ENCODE measurements around the gene DENND4B. TPM values are rescaled to one million over a fixed set of nuclear protein-coding genes. Genes with fewer than 3 reads are reported as not detected.

The DENND4B gene
- total and polyA plus RNA-seq, 2 experiments from 2014 or later: 15.4 to 22.3 TPM

DNA sequence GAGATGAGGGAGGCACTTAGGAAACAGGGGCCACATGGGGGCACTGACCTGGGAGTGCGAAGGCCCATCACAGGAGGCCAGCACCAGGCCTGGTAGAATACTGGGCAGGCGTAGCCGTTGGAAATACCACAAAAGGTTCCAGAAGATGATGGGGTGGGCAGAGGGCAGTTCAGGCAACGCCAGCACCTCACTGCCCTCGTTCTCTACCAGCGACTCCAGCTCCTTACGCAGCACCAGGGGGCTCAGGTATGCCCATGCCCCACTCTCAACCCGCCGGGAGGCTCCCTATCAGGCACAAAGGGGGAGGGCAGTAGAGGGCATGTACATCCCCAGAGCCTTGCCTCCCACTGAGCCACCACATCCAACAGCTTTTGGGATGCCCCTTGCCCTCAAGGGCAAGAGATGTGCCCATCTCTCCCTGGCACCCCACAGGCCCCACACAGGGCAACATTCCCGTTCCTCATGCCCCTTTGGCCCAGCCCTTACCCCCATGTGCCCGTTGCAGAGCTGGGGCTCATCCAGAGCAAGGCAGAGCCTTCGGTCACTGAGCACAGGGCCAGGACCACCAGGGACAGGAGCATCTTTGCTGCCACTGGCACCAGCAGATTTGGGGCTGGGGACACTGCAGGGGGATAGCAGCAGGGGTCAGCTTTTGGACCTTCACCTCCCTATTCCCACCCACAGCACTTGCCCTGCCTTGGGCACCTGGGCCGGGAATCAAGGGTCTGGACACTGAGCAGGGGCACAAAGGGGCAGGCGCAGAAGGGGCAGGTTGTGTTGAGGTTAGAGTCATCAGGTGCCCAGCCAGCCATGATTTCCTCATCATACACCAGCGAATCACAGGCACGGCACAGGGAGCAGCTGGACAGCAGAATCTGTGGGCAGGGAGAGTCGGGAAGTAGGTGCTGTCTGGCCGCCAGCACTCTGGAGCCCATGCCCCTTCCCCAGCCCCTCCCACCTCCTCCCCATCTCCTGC lies 14.1 kb downstream of the DENND4B start:
- no peaks in the 10 kb centered on the region for H4K20me1 ChIP-seq (ENCODE audit: insufficient read depth, poor library complexity, severe bottlenecking)
- DNase-seq (ENCODE audit: low spot score): no peak
- no peak overlapping the region for H3K4me2 ChIP-seq
- H3K27ac ChIP-seq: no peak overlapping the region
- H3K9me3 ChIP-seq (ENCODE audit: low read depth): no peaks in the 10 kb centered on the region
- TF ChIP-seq, protein P1, sequence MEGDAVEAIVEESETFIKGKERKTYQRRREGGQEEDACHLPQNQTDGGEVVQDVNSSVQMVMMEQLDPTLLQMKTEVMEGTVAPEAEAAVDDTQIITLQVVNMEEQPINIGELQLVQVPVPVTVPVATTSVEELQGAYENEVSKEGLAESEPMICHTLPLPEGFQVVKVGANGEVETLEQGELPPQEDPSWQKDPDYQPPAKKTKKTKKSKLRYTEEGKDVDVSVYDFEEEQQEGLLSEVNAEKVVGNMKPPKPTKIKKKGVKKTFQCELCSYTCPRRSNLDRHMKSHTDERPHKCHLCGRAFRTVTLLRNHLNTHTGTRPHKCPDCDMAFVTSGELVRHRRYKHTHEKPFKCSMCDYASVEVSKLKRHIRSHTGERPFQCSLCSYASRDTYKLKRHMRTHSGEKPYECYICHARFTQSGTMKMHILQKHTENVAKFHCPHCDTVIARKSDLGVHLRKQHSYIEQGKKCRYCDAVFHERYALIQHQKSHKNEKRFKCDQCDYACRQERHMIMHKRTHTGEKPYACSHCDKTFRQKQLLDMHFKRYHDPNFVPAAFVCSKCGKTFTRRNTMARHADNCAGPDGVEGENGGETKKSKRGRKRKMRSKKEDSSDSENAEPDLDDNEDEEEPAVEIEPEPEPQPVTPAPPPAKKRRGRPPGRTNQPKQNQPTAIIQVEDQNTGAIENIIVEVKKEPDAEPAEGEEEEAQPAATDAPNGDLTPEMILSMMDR (IDR thresholded peaks at IDR 0.05; ENCODE audit: poor library complexity): no peak
- no peak for TF ChIP-seq EZH2 (IDR thresholded peaks at IDR 0.05; ENCODE audit: borderline replicate concordance)
- TF ChIP-seq EZH2phosphoT487 (IDR thresholded peaks at IDR 0.05; ENCODE audit: low read depth, severe bottlenecking, unreplicated experiment): no peak
- H3K79me2 ChIP-seq: no peaks in the 10 kb centered on the region
- H3K4me3 ChIP-seq: no peak overlapping the region
- no peaks in the 10 kb centered on the region for H3K36me3 ChIP-seq (replicated peaks; ENCODE audit: insufficient read depth, low read depth)
- no peaks in the 10 kb centered on the region for H3K4me1 ChIP-seq (ENCODE audit: insufficient read depth)
- H3K9me2 ChIP-seq (replicated peaks; ENCODE audit: insufficient read depth): no peaks in the 10 kb centered on the region
- H2AFZ ChIP-seq: no peak overlapping the region
- WGBS (ENCODE audit: low lambda C conversion rate, missing lambda C conversion rate): 95% methylated on average over 16 of the region's 18 CpGs
- H3K27me3 ChIP-seq: no peaks in the 10 kb centered on the region

DNA sequence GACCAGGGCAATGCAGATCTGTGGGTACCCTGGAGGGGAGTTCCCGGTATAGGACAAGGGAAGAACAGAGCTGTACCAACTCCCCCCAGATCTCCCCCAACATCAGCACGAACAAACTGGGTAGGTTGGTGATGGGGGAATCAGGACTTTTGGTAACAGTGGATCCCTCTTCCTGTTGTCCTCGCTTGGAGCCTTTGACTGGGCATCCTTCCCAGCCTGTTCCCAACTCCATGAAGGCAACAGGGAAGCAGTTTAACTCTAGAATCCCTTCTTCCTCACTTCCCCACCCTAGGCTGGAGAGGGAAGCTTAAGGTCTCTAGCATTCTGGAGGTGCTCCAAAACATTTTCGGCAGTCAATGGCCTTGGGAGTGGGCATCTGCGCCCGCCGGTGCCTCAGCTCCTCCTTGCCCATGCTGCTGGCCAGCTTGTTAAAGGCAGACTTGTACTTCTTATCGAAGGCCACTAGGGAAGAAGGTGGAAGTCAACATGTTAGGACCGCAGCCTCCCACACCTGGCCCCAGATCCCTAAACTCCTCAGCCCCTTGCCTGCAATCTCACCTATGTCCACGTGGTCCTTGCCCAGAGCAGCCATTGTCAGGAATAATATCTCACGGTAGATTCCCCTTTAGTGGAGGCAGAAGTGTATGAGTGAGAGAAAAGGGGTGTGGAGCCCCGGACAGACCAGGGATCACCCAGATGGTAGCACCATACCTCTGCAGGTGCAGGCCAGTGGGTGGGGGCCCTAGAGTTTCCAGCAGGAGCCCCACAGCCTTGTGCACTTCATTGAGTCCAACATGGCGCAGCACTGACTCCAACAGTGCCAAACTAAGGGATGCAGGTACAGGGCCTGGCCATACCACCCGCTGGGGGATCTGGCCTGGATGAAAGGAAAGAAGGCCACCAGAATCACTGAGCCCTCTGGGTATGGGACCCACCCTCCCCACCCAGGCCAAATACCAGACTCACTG lies 16.3 kb downstream of the DENND4B start:
- H3K27ac ChIP-seq: no peak overlapping the region
- H3K79me2 ChIP-seq: no peaks in the 10 kb centered on the region
- no peaks in the 10 kb centered on the region for H3K9me2 ChIP-seq (replicated peaks; ENCODE audit: insufficient read depth)
- no peaks in the 10 kb centered on the region for H3K4me1 ChIP-seq (ENCODE audit: insufficient read depth)
- no peaks in the 10 kb centered on the region for H3K9me3 ChIP-seq (ENCODE audit: low read depth)
- DNase-seq (ENCODE audit: low spot score): no peak
- 93% methylated on average over 13 of the region's 14 CpGs for WGBS (ENCODE audit: low lambda C conversion rate, missing lambda C conversion rate)
- no peaks in the 10 kb centered on the region for H3K27me3 ChIP-seq
- H3K4me2 ChIP-seq: no peak overlapping the region
- TF ChIP-seq EZH2 (IDR thresholded peaks at IDR 0.05; ENCODE audit: borderline replicate concordance) (no peak), EZH2phosphoT487 (IDR thresholded peaks at IDR 0.05; ENCODE audit: low read depth, severe bottlenecking, unreplicated experiment) (no peak)
- TF ChIP-seq, protein P1 (IDR thresholded peaks at IDR 0.05; ENCODE audit: poor library complexity): no peak
- no peaks in the 10 kb centered on the region for H3K36me3 ChIP-seq (replicated peaks; ENCODE audit: insufficient read depth, low read depth)
- no peaks in the 10 kb centered on the region for H4K20me1 ChIP-seq (ENCODE audit: insufficient read depth, poor library complexity, severe bottlenecking)
- H2AFZ ChIP-seq: no peak overlapping the region
- no peak overlapping the region for H3K4me3 ChIP-seq

DNA sequence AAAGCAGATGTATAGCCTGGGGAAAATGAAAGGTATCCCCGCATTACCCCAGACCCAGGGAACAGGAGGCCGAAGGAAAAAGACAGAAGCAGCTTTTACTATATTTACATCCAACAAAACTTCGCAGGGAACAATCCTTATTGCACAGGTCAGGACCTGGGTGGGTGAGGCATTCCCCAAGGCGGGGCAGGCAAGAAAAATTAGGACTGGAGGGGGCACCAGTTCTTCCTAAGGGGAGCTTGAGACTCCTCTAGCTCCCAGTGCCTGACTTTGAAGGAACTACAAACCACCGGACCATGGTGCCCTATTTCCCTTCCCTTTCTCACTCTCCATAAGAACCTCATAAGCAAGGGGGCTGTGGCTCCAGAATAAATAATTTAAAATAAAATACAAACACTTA lies 17.1 kb downstream of the DENND4B start:
- H3K27ac ChIP-seq: no peak overlapping the region

More for the DNA sequence above, 17.1 kb downstream of the DENND4B start:
- Histone ChIP-seq H3K9me3 (ENCODE audit: low read depth) (no peaks in the 10 kb centered on the region), H4K20me1 (ENCODE audit: insufficient read depth, poor library complexity, severe bottlenecking) (no peaks in the 10 kb centered on the region), H2AFZ (no peak overlapping the region), H3K9me2 (replicated peaks; ENCODE audit: insufficient read depth) (no peaks in the 10 kb centered on the region), H3K4me1 (ENCODE audit: insufficient read depth) (no peaks in the 10 kb centered on the region), H3K36me3 (replicated peaks; ENCODE audit: insufficient read depth, low read depth) (no peaks in the 10 kb centered on the region), H3K4me2 (no peak overlapping the region), H3K4me3 (no peak overlapping the region), H3K79me2 (no peaks in the 10 kb centered on the region), H3K27me3 (no peaks in the 10 kb centered on the region)
- TF ChIP-seq EZH2phosphoT487 (IDR thresholded peaks at IDR 0.05; ENCODE audit: low read depth, severe bottlenecking, unreplicated experiment) (no peak), EZH2 (IDR thresholded peaks at IDR 0.05; ENCODE audit: borderline replicate concordance) (no peak)
- TF ChIP-seq, protein P1 (IDR thresholded peaks at IDR 0.05; ENCODE audit: poor library complexity): no peak
- no peak for DNase-seq (ENCODE audit: low spot score)
- WGBS (ENCODE audit: low lambda C conversion rate, missing lambda C conversion rate): 92% methylated on average over 5 of the region's 5 CpGs
